GM12892 (cell line): Measurements from ENCODE around the gene PKN1.

ENCODE experiments used
- POLR2A ChIP-seq: IDR thresholded peaks from 2 replicates; pipeline ENCODE4 v1.6.1; 2011; ENCODE audit warnings: low read depth, low read length, control low read depth
- POLR2AphosphoS5 ChIP-seq: IDR thresholded peaks from 2 replicates; pipeline ENCODE4 v1.6.1; 2011; ENCODE audit warnings: low read depth, low read length, control low read depth
- TAF1 ChIP-seq: IDR thresholded peaks from 2 replicates; pipeline ENCODE4 v1.6.1; 2011; ENCODE audit warnings: low read depth, mild to moderate bottlenecking, control low read depth, low read length, borderline replicate concordance

DNA sequence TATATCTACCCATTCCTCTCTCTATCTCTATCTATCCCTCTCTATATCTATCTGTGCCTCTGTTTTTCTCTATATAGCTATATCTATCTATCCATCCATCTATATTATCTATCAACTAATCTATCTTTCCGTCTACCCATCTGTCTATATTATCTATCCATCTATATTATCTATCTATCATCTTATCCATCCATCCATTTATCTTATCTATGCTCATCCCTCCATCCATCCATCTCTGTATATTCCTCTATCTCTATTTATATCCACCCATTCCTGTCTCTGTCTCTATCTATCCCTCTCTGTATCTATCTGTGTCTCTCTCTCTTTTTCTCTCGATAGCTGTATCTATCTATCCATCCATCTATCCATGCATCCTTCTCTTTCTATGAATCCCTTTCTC is 27.8 kb downstream of the PKN1 start:
- TF ChIP-seq POLR2A (no peak), POLR2AphosphoS5 (no peak), TAF1 (no peak)
